ENCODE data around the gene ZNF774. TPM values are rescaled to one million over a fixed set of nuclear protein-coding genes. Genes with fewer than 3 reads are reported as not detected.

Gene ZNF774
- total and polyA plus RNA-seq, 2 of the 8 experiments (the other 6 are each of a cell fraction or from before 2014, with no cell fraction given): 0.82 to 2.6 TPM

DNA sequence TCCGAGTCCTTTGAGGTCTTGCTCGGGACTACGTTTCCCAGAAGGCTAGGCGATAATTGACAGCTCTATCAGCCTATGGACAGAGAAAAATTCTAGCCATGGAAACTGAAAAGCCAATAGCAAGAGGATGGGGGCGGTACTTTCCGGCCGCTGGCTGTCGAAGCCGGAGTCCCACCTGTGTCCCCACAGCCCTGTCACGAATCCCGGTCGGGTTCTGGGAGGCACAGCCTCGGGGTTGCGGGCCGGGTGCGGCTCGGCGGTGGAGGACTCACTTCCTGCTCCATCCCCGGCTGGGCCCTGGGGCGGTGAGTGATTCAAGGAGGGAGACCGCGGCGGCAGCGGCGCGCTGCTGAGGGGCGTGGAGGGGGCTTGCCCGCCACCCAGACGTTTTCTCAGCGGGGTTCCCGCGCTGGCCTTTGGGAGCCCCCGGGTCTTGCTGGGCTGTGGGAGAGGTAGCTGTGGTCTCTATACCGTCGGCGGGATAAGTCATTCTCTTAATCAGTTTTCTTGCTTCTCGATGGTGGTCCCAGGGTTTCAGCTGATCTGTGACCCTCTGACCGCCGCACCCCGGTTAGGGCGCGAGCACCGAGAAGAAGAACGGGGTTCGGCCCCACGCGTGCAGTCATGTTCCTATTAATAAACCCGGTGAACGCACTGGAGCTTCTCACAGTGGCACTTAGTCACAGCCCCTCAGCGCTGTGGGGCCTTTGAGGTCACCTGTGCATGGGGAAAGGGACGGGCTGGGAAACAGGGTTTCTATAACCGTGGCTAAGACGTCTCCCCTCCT, at the start of gene ZNF774 (continued):
- peak in 1 of 2 experiments; percentile 56; a peak in 1 of 4 replicates for TF ChIP-seq SIN3A (conservative IDR thresholded peaks at IDR 0.05 in 1 of 2, IDR thresholded peaks at IDR 0.05 in 1 of 2; ENCODE audit: low read depth in 1 of 2, low read length in 2 of 2)
- no peak for TF ChIP-seq POU5F1 (IDR thresholded peaks at IDR 0.05; ENCODE audit: low read depth, low read length)
- TF ChIP-seq SUZ12 (IDR thresholded peaks at IDR 0.05; ENCODE audit: low read length): no peak
- TF ChIP-seq SIRT6 (IDR thresholded peaks at IDR 0.05; ENCODE audit: low read length): no peak
- TF ChIP-seq CEBPB (IDR thresholded peaks at IDR 0.05; ENCODE audit: low read depth, low read length): no peak
- peak; percentile 93 for TF ChIP-seq CHD2 (IDR thresholded peaks at IDR 0.05; ENCODE audit: low read length)
- TF ChIP-seq JUN (IDR thresholded peaks at IDR 0.05; ENCODE audit: low read depth, low read length): no peak
- no peak; the same call in 1 of the 2 replicates for TF ChIP-seq MAX (IDR thresholded peaks at IDR 0.05)
- no peak for TF ChIP-seq SAP30 (IDR thresholded peaks at IDR 0.05; ENCODE audit: insufficient read depth, insufficient replicate concordance, low read length)
- TF ChIP-seq, protein P1, sequence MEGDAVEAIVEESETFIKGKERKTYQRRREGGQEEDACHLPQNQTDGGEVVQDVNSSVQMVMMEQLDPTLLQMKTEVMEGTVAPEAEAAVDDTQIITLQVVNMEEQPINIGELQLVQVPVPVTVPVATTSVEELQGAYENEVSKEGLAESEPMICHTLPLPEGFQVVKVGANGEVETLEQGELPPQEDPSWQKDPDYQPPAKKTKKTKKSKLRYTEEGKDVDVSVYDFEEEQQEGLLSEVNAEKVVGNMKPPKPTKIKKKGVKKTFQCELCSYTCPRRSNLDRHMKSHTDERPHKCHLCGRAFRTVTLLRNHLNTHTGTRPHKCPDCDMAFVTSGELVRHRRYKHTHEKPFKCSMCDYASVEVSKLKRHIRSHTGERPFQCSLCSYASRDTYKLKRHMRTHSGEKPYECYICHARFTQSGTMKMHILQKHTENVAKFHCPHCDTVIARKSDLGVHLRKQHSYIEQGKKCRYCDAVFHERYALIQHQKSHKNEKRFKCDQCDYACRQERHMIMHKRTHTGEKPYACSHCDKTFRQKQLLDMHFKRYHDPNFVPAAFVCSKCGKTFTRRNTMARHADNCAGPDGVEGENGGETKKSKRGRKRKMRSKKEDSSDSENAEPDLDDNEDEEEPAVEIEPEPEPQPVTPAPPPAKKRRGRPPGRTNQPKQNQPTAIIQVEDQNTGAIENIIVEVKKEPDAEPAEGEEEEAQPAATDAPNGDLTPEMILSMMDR (IDR thresholded peaks at IDR 0.05; ENCODE audit: control extremely low read depth in 1 of 3, insufficient read depth in 1 of 3, low read depth in 1 of 3, low read length in 3 of 3): no peak
- no peak for TF ChIP-seq ZNF274 (IDR thresholded peaks at IDR 0.05; ENCODE audit: borderline replicate concordance, extremely low read depth, low read length)
- TF ChIP-seq TAF1 (IDR thresholded peaks at IDR 0.05; ENCODE audit: low read depth, low read length): no peak
- TF ChIP-seq CTBP2 (IDR thresholded peaks at IDR 0.05; ENCODE audit: borderline replicate concordance, insufficient read depth, insufficient read length, low read length): no peak
- TF ChIP-seq TCF12 (IDR thresholded peaks at IDR 0.05; ENCODE audit: low read depth, low read length): peak; percentile 17; the same call in 1 of the 2 replicates
- TF ChIP-seq RNF2 (IDR thresholded peaks at IDR 0.05; ENCODE audit: borderline replicate concordance, low read depth, low read length, missing control alignments, poor library complexity, severe bottlenecking): no peak
- no peak for TF ChIP-seq NANOG (IDR thresholded peaks at IDR 0.05; ENCODE audit: insufficient read depth, low read depth, low read length, poor library complexity, severe bottlenecking)
- TF ChIP-seq SP2 (IDR thresholded peaks at IDR 0.05; ENCODE audit: low read length): peak; percentile 88
- no peak for TF ChIP-seq KDM5A (IDR thresholded peaks at IDR 0.05; ENCODE audit: low read length)
- TF ChIP-seq MAFK (IDR thresholded peaks at IDR 0.05; ENCODE audit: low read depth, low read length): no peak

All from H1 (cell line).